ENCODE results near the gene DOC2A.

DNA sequence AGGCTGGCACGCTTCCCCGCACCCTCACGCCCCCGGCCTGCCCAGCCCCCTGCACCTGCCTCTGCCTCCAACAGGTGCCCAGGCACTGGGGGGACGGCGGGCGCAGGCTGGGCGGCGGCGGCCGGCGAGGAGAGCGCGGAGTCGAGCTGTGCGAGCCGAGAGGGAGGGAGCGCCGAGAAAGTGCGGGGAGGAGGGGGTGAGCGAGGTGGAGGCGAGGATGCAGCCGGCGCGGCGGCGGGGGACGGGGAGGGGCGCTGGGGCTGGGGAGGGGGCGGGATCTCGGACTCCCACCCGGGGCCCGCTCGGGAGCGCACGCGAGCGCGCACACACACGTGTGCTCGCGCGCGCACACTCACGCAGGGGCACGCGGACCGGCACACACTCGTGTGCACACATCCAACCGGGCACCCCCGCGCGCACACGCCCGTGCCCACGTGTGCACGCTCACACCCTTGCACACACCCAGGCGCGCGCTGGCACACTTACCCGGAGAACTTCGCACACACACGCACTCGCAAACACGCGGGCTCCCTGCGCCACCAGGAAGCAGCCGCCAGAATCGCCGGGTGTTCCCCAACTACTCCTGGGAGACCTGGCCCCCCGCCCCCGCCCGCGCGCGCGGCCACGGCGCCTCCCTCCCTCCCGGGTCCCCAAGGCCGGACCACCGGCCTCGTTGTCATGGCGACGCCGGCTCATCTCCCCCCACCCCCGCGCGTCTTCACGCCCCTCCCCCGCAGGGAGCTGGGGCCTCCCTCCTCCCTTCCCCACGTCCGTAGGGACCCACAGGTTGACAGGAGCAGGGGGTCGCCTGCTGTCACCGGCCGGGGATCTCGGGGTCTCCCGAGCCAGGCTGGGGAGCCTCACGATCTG, at the start of gene DOC2A:
- no peak for TF ChIP-seq POLR2A (IDR thresholded peaks at IDR 0.05)
- TF ChIP-seq, protein P1, sequence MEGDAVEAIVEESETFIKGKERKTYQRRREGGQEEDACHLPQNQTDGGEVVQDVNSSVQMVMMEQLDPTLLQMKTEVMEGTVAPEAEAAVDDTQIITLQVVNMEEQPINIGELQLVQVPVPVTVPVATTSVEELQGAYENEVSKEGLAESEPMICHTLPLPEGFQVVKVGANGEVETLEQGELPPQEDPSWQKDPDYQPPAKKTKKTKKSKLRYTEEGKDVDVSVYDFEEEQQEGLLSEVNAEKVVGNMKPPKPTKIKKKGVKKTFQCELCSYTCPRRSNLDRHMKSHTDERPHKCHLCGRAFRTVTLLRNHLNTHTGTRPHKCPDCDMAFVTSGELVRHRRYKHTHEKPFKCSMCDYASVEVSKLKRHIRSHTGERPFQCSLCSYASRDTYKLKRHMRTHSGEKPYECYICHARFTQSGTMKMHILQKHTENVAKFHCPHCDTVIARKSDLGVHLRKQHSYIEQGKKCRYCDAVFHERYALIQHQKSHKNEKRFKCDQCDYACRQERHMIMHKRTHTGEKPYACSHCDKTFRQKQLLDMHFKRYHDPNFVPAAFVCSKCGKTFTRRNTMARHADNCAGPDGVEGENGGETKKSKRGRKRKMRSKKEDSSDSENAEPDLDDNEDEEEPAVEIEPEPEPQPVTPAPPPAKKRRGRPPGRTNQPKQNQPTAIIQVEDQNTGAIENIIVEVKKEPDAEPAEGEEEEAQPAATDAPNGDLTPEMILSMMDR (IDR thresholded peaks at IDR 0.05 in 8 of 11, conservative IDR thresholded peaks at IDR 0.05 in 3 of 11), result no peak
